Kidney (tissue), 14 donors: Measurements from ENCODE around the gene FAM107B. TPM values are rescaled to one million over a fixed set of nuclear protein-coding genes. Genes with fewer than 3 reads are reported as not detected.

Source experiments
- DNase-seq, 5 donors: peaks; one replicate each; pipeline ENCODE4 v3.0.0-alpha.2; 2013 to 2020
- FAIRE-seq: peaks from 2 replicates; lab custom pipeline; 2012; peaks lifted over from hg19 to GRCh38; lab: Jason Lieb, UNC
- H3K27ac ChIP-seq, 2 donors: one replicate each; pipeline ENCODE4 v1.7.0; 2013; ENCODE audit warnings: low read depth in 2 of 2, low read length in 2 of 2, inconsistent platforms in 1 of 2
- H3K27me3 ChIP-seq: one replicate; pipeline ENCODE4 v1.7.1; 2013; ENCODE audit warnings: low read length, inconsistent platforms; ENCODE audit not compliant: control insufficient read depth, insufficient read depth
- H3K36me3 ChIP-seq, 3 donors: one replicate each; pipeline versions ENCODE4 v1.7.0 to v1.7.1; 2013; ENCODE audit warnings: low read length in 3 of 3, control low read depth in 1 of 3, inconsistent platforms in 1 of 3; ENCODE audit not compliant: insufficient read depth in 3 of 3, control insufficient read depth in 2 of 3
- H3K4me1 ChIP-seq, 3 donors: one replicate each; pipeline versions ENCODE4 v1.7.0 to v1.7.1; 2013; ENCODE audit warnings: low read length in 3 of 3, inconsistent platforms in 1 of 3, low read depth in 1 of 3; ENCODE audit not compliant: control insufficient read depth in 2 of 3, insufficient read depth in 2 of 3
- H3K4me3 ChIP-seq, 3 donors: one replicate each; pipeline versions ENCODE4 v1.7.0 to v1.8.1; 2013; ENCODE audit warnings: low read length in 3 of 3, control low read depth in 1 of 3, inconsistent platforms in 1 of 3
- H3K9ac ChIP-seq, 3 donors: one replicate each; pipeline versions ENCODE4 v1.7.0 to v1.7.1; 2013; ENCODE audit warnings: low read length in 3 of 3, control low read depth in 1 of 3, inconsistent platforms in 1 of 3
- H3K9me3 ChIP-seq, 3 donors: one replicate each; pipeline versions ENCODE4 v1.7.0 to v1.7.1; 2013; ENCODE audit warnings: low read length in 3 of 3, control low read depth in 1 of 3, inconsistent platforms in 1 of 3; ENCODE audit not compliant: control insufficient read depth in 2 of 3, insufficient read depth in 1 of 3
- CTCF ChIP-seq: IDR thresholded peaks from 3 replicates; pipeline ENCODE4 v1.5.1; 2012; ENCODE audit warnings: mild to moderate bottlenecking, moderate library complexity, borderline replicate concordance; ENCODE audit not compliant: insufficient read depth; ENCODE audit errors: extremely low read depth
- intact Hi-C: fragments of 100-400 bp; cut with DNase I; formaldehyde crosslinking; loops from one replicate; pipeline ENCODE4 v1.11.1; 2022
- polyA plus RNA-seq: library from polyadenylated mRNA; stranded (reverse); fragments of 350-450 nt; fragmentation: Illumina TruSeq; extraction: RNeasy Lipid Tissue Mini Kit (QIAGEN cat#74804); gene quantifications from one replicate; pipeline ENCODE4 v1.2.3, GENCODE V29; 2014; ENCODE audit warnings: low read depth, low replicate concordance; ENCODE audit not compliant: insufficient read depth
- total RNA-seq: library from RNA; stranded (reverse); fragmentation: NEBNext Ultra II Directional; extraction: Animal tissue kit (Norgen Biotek cat#: 25700); gene quantifications from one replicate; pipeline ENCODE4 v1.2.1, GENCODE V29; 2021
- donor health status: control.
- donor health status: control.
- donor health status: control.
- donor health status: control.
- donor health status: control.
- donor health status: DM: yes; HTN: yes; CAD: no.
- donor health status: Normal renal cell carcinoma (clear cell type).

Gene FAM107B
- total and polyA plus RNA-seq, 2 donors from 2014 or later, result 105 to 122 TPM

- peaks cover 0 to 4% (median 0%) of the 10 kb centered on the region in 3 donors for H3K4me1 ChIP-seq
- H3K27me3 ChIP-seq, result no peaks in the 10 kb centered on the region
- H3K9ac ChIP-seq, result no peak overlapping the region
- DNase-seq, result no peak
- peaks cover 0 to 5% (median 0%) of the 10 kb centered on the region in 3 donors for H3K36me3 ChIP-seq
- FAIRE-seq, result no peak
- H3K4me3 ChIP-seq, result no peak overlapping the region
- no peaks in the 10 kb centered on the region for H3K9me3 ChIP-seq
- no peak overlapping the region for H3K27ac ChIP-seq
- no peak for TF ChIP-seq CTCF
- intact Hi-C loops, result no loop called here
These were observed 226.2 kb downstream of the FAM107B start for GRCh38 chr10:14548474-14548873.

GRCh38 chr10:14547816-14548215 lies 226.9 kb downstream of the FAM107B start:
- Histone ChIP-seq H3K9me3 (no peaks in the 10 kb centered on the region), H3K4me3 (no peak overlapping the region), H3K4me1 (peaks cover 0 to 7% (median 4%) of the 10 kb centered on the region in 3 donors), H3K27ac (no peak overlapping the region), H3K27me3 (no peaks in the 10 kb centered on the region), H3K36me3 (peaks cover 0 to 5% (median 0%) of the 10 kb centered on the region in 3 donors), H3K9ac (no peak overlapping the region)
- TF ChIP-seq CTCF, result no peak
- intact Hi-C loops, result no loop called here
- no peak for FAIRE-seq
- DNase-seq, result peak in 1 of 5 donors; percentile 49

DNA sequence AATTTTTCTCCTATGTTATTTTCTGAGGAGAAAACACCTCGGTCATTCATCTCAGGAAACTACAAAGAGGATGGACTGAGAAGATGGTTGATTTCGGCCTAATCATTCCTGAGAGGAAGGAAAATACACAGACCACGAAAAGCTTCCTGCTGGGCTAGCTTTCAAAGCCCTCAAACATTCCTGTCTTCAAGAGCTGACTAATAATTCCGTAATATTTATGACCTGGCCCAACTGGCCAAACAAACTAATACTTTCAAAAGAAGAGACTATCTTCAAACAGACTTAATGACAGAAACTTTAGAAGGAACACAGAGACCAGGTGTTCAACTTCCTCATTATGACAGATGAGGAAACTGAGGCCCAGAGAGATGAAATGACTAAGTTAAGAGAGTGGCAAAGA lies 228.9 kb downstream of the FAM107B start:
- Histone ChIP-seq H3K9ac (no peak overlapping the region), H3K4me1 (peaks cover 0 to 11% (median 4%) of the 10 kb centered on the region in 3 donors), H3K36me3 (peaks cover 0 to 7% (median 0%) of the 10 kb centered on the region in 3 donors), H3K27ac (no peak overlapping the region), H3K4me3 (no peak overlapping the region), H3K27me3 (no peaks in the 10 kb centered on the region), H3K9me3 (no peaks in the 10 kb centered on the region)
- TF ChIP-seq CTCF, result no peak
- intact Hi-C loops, result no loop called here
- DNase-seq (no peak), FAIRE-seq (no peak)

- intact Hi-C loops, result no loop called here
- Histone ChIP-seq H3K9me3 (no peaks in the 10 kb centered on the region), H3K9ac (no peak overlapping the region), H3K4me3 (no peak overlapping the region), H3K4me1 (peaks cover 0 to 17% (median 4%) of the 10 kb centered on the region in 3 donors), H3K36me3 (peaks cover 0 to 7% (median 0%) of the 10 kb centered on the region in 3 donors), H3K27ac (peak overlapping the region in 1 of 2 donors; percentile 67), H3K27me3 (no peaks in the 10 kb centered on the region)
- FAIRE-seq (no peak), DNase-seq (no peak)
- no peak for TF ChIP-seq CTCF
These were observed 230.8 kb downstream of the FAM107B start for GRCh38 chr10:14543904-14544210.
